HG03175 (cell line): ENCODE data around the gene KRT77.

Experiments
- ATAC-seq: cut with Tn5 transposase; IDR thresholded peaks from one replicate; pipeline ENCODE4 v1.9.1; 2021; ENCODE audit warnings: mild to moderate bottlenecking, moderate library complexity; ENCODE audit not compliant: unreplicated experiment

The KRT77 gene

DNA sequence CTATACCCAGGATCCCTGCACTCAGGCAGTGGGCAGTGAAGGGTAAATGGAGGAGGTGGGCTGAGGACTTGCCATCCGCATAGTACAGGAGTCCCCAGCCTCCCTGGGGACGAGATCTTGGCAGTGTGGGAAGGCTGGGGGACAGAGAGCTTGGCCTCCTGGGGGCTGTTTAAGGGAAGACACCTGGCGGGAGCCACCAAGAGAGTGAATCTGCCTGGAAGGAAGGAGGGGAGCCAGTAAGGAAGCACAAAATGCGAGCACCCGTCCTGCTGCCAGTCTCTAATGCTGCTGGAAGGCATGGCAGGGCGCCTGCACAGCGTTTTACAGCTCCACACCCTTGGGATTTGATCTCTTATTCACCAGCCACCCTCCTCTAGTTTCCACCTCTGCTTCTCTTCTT lies 43.9 kb downstream of the KRT77 start:
- ATAC-seq, result no peak

DNA sequence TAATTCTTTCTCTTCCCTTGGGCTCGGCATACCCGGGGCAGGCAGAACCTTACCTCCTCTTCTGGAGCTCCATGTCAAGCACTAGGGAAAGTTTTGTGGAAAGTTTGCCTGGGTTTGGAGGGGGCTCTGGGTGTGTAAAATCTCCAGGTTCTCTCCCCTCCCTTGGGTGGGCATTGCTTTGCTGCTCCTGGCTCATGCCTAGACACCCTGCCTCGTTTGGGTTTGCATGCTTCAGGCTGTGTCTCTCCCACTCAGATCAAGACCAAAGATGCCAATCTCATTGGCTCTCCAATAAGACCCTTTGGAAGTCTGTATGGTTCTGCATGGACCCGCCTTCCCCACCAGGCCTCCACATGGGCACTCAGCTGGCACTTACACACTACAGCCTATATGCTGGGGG lies 45.1 kb downstream of the KRT77 start:
- ATAC-seq, result no peak

- no peak for ATAC-seq
These were observed 45.9 kb downstream of the KRT77 start for GRCh38 chr12:52657250-52657902.

DNA sequence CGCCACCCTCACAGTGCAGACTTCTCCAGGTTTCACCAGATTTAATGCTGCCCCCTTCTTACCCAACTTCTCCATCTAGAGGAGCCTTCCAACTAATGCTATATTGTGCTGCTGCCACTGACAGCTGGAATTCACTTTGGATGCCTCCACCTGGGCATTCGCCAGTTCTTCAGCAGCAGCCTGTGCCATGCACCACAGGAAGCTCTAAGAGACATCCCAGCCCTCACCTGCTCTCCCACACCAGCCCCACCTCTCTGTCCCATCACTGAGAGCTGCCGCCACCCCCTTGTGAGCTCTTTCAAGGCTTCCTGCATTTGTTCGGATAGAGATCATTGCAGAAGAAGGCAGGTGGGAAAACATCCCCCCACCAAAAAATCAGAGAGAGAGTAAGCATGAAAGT lies 46.7 kb downstream of the KRT77 start:
- ATAC-seq, result no peak

GRCh38 chr12:52655720-52656124 lies 47.6 kb downstream of the KRT77 start:
- ATAC-seq, result no peak

- no peak for ATAC-seq
These were observed 48.1 kb downstream of the KRT77 start for GRCh38 chr12:52655251-52655650.

DNA sequence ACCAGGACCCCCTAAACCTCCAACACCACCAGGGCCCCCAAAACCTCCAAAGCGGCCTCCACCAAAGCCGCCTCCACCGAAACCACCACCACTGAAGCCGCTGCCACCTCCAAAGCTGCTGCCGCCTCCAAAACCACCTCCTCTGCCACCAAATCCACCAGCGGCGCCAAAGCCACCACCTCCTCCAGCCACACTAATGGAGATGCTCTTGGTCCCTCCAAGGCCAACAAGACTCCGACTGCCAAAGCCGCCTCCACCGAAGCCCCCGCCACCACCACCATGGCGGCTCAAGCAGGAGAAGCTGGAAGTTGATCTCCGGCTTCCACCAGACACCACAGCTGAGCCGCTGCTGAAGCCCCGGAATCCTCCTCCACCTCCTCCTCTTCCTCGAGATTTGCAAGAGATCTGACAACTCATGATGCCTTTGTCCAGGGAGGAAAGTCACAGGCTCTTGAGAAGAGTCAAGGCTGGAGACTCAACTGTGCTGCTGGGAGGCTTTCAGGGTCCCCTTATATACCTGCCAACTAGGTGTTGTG lies 51.5 kb downstream of the KRT77 start, which contains the start of gene KRT2:
Gene KRT2, minus strand, starts transcription at position 486 of the 536 bp plus-strand sequence. Its CDS starts 69 bp downstream, at position 417.
- no peak for ATAC-seq

GRCh38 chr12:52650520-52651081 lies 52.7 kb downstream of the KRT77 start:
- ATAC-seq, result no peak

- ATAC-seq, result no peak
These were observed 54.3 kb downstream of the KRT77 start for GRCh38 chr12:52649066-52649465.

DNA sequence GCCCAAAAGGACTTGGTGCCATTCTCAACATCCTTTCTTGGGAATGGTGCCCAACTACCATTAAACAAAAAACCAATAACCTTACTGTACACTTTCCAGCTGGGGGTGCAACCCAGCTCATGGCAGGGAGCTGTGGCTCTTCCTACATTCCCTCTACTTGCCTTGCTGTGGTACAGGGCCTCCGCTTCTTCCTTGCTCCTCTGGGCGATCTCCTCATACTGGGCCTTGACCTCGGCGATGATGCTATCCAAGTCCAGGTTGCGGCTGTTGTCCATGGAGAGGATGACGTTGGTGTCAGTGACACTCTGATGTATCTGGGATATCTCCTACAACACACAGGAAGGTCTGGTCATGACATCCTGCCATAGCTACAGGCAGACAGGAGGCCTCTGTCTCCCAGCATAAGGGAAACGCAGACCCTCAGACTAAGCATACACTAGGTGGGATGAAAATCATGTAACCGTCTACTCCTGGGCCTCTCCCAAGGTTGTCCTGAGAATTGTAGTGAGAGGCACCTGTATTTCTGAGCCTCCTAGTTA lies 55.2 kb downstream of the KRT77 start:
- ATAC-seq, result no peak

GRCh38 chr12:52647601-52648000 lies 55.7 kb downstream of the KRT77 start:
- ATAC-seq, result no peak

- ATAC-seq, result no peak
These were observed 56.7 kb downstream of the KRT77 start for GRCh38 chr12:52646613-52647012.

DNA sequence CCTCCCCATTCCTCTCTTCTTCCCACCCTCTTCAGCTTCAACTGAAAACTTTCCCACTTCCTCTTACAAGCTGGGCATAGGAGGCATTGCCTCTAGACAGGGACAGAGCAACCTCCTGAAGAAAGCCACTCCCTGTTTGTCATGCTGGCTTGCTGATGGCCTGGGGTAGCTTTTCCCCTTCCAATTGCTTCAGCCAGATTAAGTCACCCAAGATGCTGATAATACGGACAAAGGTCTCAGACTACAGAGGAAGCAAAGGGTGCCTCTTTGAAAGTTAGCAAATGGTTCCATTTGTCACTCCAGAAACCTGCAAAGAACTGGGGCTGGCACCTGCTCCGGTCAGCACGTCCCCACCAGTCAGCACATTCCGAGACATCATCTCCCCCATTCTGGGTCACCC lies 57.3 kb downstream of the KRT77 start:
- ATAC-seq, result no peak

- no peak for ATAC-seq
These were observed 58.1 kb downstream of the KRT77 start for GRCh38 chr12:52645120-52645761.

GRCh38 chr12:52644078-52644415 lies 59.3 kb downstream of the KRT77 start:
- ATAC-seq, result no peak

- ATAC-seq, result no peak
These were observed 59.9 kb downstream of the KRT77 start for GRCh38 chr12:52643233-52644077.

- no peak for ATAC-seq
These were observed 61.9 kb downstream of the KRT77 start for GRCh38 chr12:52641468-52641867.
